ENCODE measurements around the gene OPRM1. TPM values are rescaled to one million over a fixed set of nuclear protein-coding genes. Genes with fewer than 3 reads are reported as not detected.

OPRM1 gene
- polyA plus RNA-seq: not detected in 3 replicates
- not detected for polyA plus RNA-seq (2011; ENCODE audit: low read depth)
- not detected in 2 replicates for polyA plus RNA-seq (2011; cell fraction: cytosol; rRNA removed)
- polyA plus RNA-seq (2011; cell fraction: nucleus; rRNA removed): not detected in 2 replicates
- polyA plus RNA-seq (2012; ENCODE audit: low replicate concordance): not detected in 2 replicates
- not detected in 3 replicates for polyA minus RNA-seq
- polyA minus RNA-seq (2011; cell fraction: cytosol; rRNA and poly(A)+ RNA removed): not detected
- polyA minus RNA-seq (2011; cell fraction: nucleus; rRNA and poly(A)+ RNA removed): not detected in 2 replicates

DNA sequence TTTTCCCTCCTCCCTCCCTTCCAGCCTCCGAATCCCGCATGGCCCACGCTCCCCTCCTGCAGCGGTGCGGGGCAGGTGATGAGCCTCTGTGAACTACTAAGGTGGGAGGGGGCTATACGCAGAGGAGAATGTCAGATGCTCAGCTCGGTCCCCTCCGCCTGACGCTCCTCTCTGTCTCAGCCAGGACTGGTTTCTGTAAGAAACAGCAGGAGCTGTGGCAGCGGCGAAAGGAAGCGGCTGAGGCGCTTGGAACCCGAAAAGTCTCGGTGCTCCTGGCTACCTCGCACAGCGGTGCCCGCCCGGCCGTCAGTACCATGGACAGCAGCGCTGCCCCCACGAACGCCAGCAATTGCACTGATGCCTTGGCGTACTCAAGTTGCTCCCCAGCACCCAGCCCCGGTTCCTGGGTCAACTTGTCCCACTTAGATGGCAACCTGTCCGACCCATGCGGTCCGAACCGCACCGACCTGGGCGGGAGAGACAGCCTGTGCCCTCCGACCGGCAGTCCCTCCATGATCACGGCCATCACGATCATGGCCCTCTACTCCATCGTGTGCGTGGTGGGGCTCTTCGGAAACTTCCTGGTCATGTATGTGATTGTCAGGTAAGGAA is at the start of gene OPRM1:
TSS of gene OPRM1 (plus strand) at position 10 of the 612 bp plus-strand sequence. CDS start at position 315, 305 bp downstream.
- Histone ChIP-seq H3K9me1 (ENCODE audit: control insufficient read depth, extremely low read depth, insufficient read depth, low read length) (no peaks in the 10 kb centered on the region), H3K27me3 (ENCODE audit: control insufficient read depth, extremely low read depth, insufficient read depth, low read length) (no peaks in the 10 kb centered on the region), H3K9ac (ENCODE audit: control insufficient read depth, extremely low read depth, insufficient read depth, low read length) (no peak within 1 kb of the TSS), H3K79me2 (ENCODE audit: control insufficient read depth, insufficient read depth, low read length) (no peaks in the 10 kb centered on the region), H3K4me3 (ENCODE audit: control insufficient read depth in 2 of 3, extremely low read depth in 1 of 3, insufficient read depth in 2 of 3, low read depth in 1 of 3, low read length in 3 of 3) (no peak within 1 kb of the TSS), H3K27ac (ENCODE audit: control insufficient read depth, insufficient read depth, low read length) (no peak within 1 kb of the TSS), H3K4me1 (ENCODE audit: control insufficient read depth, extremely low read depth, insufficient read depth, low read length) (no peaks in the 10 kb centered on the region), H3K4me2 (ENCODE audit: control insufficient read depth, extremely low read depth, insufficient read depth, low read depth, low read length) (no peak within 1 kb of the TSS), H2AFZ (ENCODE audit: control insufficient read depth, low read length) (no peak within 1 kb of the TSS), H4K20me1 (ENCODE audit: control insufficient read depth, extremely low read depth, insufficient read depth, low read length) (no peaks in the 10 kb centered on the region), H3K36me3 (ENCODE audit: control insufficient read depth in 2 of 2, extremely low read depth in 1 of 2, insufficient read depth in 2 of 2, low read length in 2 of 2) (no peaks in the 10 kb centered on the region), H3K9me3 (ENCODE audit: control insufficient read depth, low read depth, low read length) (no peaks in the 10 kb centered on the region)
- no peak for DNase-seq (ENCODE audit: low read depth, low spot score)
- no peak for FAIRE-seq
- dilution Hi-C loops (cut with MboI; ENCODE audit: extremely low pct_ligation_motif_present, low sequenced_read_pairs): no loop called here
- TF ChIP-seq, protein P1, sequence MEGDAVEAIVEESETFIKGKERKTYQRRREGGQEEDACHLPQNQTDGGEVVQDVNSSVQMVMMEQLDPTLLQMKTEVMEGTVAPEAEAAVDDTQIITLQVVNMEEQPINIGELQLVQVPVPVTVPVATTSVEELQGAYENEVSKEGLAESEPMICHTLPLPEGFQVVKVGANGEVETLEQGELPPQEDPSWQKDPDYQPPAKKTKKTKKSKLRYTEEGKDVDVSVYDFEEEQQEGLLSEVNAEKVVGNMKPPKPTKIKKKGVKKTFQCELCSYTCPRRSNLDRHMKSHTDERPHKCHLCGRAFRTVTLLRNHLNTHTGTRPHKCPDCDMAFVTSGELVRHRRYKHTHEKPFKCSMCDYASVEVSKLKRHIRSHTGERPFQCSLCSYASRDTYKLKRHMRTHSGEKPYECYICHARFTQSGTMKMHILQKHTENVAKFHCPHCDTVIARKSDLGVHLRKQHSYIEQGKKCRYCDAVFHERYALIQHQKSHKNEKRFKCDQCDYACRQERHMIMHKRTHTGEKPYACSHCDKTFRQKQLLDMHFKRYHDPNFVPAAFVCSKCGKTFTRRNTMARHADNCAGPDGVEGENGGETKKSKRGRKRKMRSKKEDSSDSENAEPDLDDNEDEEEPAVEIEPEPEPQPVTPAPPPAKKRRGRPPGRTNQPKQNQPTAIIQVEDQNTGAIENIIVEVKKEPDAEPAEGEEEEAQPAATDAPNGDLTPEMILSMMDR (optimal IDR thresholded peaks at IDR 0.05 in 1 of 3, IDR thresholded peaks at IDR 0.05 in 1 of 3, conservative IDR thresholded peaks at IDR 0.05 in 1 of 3; ENCODE audit: extremely low read depth in 1 of 3, insufficient read depth in 2 of 3, low read length in 3 of 3): no peak
- TF ChIP-seq EZH2 (IDR thresholded peaks at IDR 0.05; ENCODE audit: low read length): no peak

GRCh38 chr6:153989989-153990388 is 49.1 kb upstream of the OPRM1 start:
- Histone ChIP-seq H3K4me1 (ENCODE audit: control insufficient read depth, extremely low read depth, insufficient read depth, low read length) (no peaks in the 10 kb centered on the region), H3K9ac (ENCODE audit: control insufficient read depth, extremely low read depth, insufficient read depth, low read length) (no peak overlapping the region), H3K79me2 (ENCODE audit: control insufficient read depth, insufficient read depth, low read length) (no peaks in the 10 kb centered on the region), H3K27me3 (ENCODE audit: control insufficient read depth, extremely low read depth, insufficient read depth, low read length) (no peaks in the 10 kb centered on the region), H3K9me3 (ENCODE audit: control insufficient read depth, low read depth, low read length) (no peaks in the 10 kb centered on the region), H3K27ac (ENCODE audit: control insufficient read depth, insufficient read depth, low read length) (no peak overlapping the region), H3K9me1 (ENCODE audit: control insufficient read depth, extremely low read depth, insufficient read depth, low read length) (no peaks in the 10 kb centered on the region), H3K36me3 (ENCODE audit: control insufficient read depth in 2 of 2, extremely low read depth in 1 of 2, insufficient read depth in 2 of 2, low read length in 2 of 2) (no peaks in the 10 kb centered on the region), H3K4me2 (ENCODE audit: control insufficient read depth, extremely low read depth, insufficient read depth, low read depth, low read length) (no peak overlapping the region), H3K4me3 (ENCODE audit: control insufficient read depth in 2 of 3, extremely low read depth in 1 of 3, insufficient read depth in 2 of 3, low read depth in 1 of 3, low read length in 3 of 3) (no peak overlapping the region), H4K20me1 (ENCODE audit: control insufficient read depth, extremely low read depth, insufficient read depth, low read length) (no peaks in the 10 kb centered on the region), H2AFZ (ENCODE audit: control insufficient read depth, low read length) (no peak overlapping the region)
- FAIRE-seq (no peak), DNase-seq (ENCODE audit: low read depth, low spot score) (no peak)
- TF ChIP-seq, protein P1 (optimal IDR thresholded peaks at IDR 0.05 in 1 of 3, IDR thresholded peaks at IDR 0.05 in 1 of 3, conservative IDR thresholded peaks at IDR 0.05 in 1 of 3; ENCODE audit: extremely low read depth in 1 of 3, insufficient read depth in 2 of 3, low read length in 3 of 3): no peak
- TF ChIP-seq EZH2 (IDR thresholded peaks at IDR 0.05; ENCODE audit: low read length): no peak
- dilution Hi-C loops (cut with MboI; ENCODE audit: extremely low pct_ligation_motif_present, low sequenced_read_pairs): no loop called here
